Thymus (tissue), 11 donors: ENCODE measurements around the gene PTDSS2. TPM values are rescaled to one million over a fixed set of nuclear protein-coding genes. Genes with fewer than 3 reads are reported as not detected.
"Not testable (repeated sequence)": the region's sequence is repeated elsewhere in the genome, so short reads cannot be mapped to it uniquely, and the experiment has no call there.

Experiments
- DNase-seq, 9 donors: peaks; one replicate each; pipeline ENCODE4 v3.0.0-alpha.2; 2013; ENCODE audit warnings: low spot score in 9 of 9, low read depth in 6 of 9, missing footprints in 1 of 9
- H3K27ac ChIP-seq, 2 donors: one replicate each; pipeline ENCODE4 v1.5.1; 2013; ENCODE audit warnings: control low read depth in 1 of 2, low read depth in 1 of 2, low read length in 1 of 2, mild to moderate bottlenecking in 1 of 2, moderate library complexity in 1 of 2
- H3K27me3 ChIP-seq, 2 donors: one replicate each; pipeline ENCODE4 v1.5.1; 2013; ENCODE audit warnings: low read length in 1 of 2; ENCODE audit not compliant: control insufficient read depth in 2 of 2, insufficient read depth in 1 of 2
- H3K36me3 ChIP-seq, 2 donors: one replicate each; pipeline ENCODE4 v1.5.1; 2013; ENCODE audit warnings: low read length in 1 of 2, mild to moderate bottlenecking in 1 of 2, moderate library complexity in 1 of 2; ENCODE audit not compliant: control insufficient read depth in 2 of 2, insufficient read depth in 2 of 2
- H3K4me1 ChIP-seq, 2 donors: one replicate each; pipeline ENCODE4 v1.5.1; 2013; ENCODE audit warnings: low read length in 2 of 2; ENCODE audit not compliant: control insufficient read depth in 2 of 2, insufficient read depth in 2 of 2
- H3K4me3 ChIP-seq, 2 donors: one replicate each; pipeline ENCODE4 v1.5.1; 2013; ENCODE audit warnings: low read length in 2 of 2, control low read depth in 1 of 2, mild to moderate bottlenecking in 1 of 2
- H3K9me3 ChIP-seq, 2 donors: one replicate each; pipeline ENCODE4 v1.5.1; 2013; ENCODE audit warnings: low read length in 1 of 2, mild to moderate bottlenecking in 1 of 2; ENCODE audit not compliant: control insufficient read depth in 2 of 2, insufficient read depth in 1 of 2
- WGBS: extraction: QIAGEN DNeasy Blood & Tissue Kit; methylation state at CpG from one replicate; pipeline ENCODE4 v1.1.7; 2013; 5-methylcytosine and 5-hydroxymethylcytosine counted together
- polyA plus RNA-seq: library from polyadenylated mRNA; stranded (reverse); fragments of 200-250 nt; gene quantifications from one replicate; pipeline ENCODE4 v1.2.3, GENCODE V29; 2013
- total RNA-seq: library from RNA; stranded (reverse); fragments of 120-200 nt; gene quantifications from one replicate; pipeline ENCODE4 v1.2.4, GENCODE V29; 2013
- donor health status: healthy.

PTDSS2 gene
- total and polyA plus RNA-seq, 2 donors: 12.1 to 24.1 TPM

DNA sequence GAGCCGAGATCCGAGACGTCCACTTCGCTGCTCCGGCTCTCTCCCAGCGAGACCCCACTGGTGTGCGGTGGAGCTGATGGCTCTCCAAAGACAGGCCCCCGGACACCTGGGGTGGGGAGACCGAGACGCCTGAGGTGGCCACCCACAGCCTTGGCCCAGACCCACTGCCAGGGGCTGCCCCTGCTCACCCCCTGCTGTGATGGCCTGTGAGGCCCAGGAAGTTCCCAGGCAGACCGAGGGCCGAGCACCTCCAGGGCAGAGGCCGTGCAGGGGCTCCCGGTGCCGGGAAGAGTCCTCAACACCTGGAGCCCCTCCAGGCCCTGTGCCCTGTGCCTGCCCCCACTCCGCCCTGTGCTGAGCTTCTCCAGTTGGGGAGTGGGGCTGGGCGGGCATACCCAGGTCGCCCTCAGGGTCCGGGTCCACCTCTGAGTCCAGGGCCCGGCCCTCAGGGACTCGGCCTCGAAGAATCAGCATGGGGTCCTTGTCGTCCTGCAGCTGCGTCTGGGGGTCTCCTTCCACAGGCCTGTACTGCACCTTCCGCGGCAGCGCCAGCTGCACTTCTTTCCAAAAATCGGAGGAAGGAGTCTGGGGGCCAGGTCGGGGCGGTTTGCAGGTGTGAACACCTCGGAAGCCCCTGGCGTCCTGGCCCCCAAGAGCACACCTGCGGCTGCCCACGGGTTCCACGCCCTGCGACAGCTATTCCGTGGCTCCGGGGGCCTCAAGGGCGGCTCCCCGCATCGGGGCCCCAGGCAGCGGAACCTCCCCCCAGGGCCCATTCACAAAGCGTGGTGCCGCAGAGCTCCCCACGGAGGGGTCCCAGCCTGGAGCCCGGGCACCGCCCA is 43.9 kb upstream of the PTDSS2 start:
- 86% methylated on average over 47 of the region's 47 CpGs for WGBS
- Histone ChIP-seq H3K4me3 (peak overlapping the region; percentile 30 to 57), H3K27ac (peak overlapping the region; percentile 56 to 58), H3K27me3 (peaks cover 14 to 22% of the 10 kb centered on the region in 2 donors), H3K9me3 (peaks cover 0 to 8% of the 10 kb centered on the region in 2 donors), H3K36me3 (peaks cover 0 to 13% of the 10 kb centered on the region in 2 donors), H3K4me1 (peaks cover 3 to 13% of the 10 kb centered on the region in 2 donors)
- DNase-seq: no peak

DNA sequence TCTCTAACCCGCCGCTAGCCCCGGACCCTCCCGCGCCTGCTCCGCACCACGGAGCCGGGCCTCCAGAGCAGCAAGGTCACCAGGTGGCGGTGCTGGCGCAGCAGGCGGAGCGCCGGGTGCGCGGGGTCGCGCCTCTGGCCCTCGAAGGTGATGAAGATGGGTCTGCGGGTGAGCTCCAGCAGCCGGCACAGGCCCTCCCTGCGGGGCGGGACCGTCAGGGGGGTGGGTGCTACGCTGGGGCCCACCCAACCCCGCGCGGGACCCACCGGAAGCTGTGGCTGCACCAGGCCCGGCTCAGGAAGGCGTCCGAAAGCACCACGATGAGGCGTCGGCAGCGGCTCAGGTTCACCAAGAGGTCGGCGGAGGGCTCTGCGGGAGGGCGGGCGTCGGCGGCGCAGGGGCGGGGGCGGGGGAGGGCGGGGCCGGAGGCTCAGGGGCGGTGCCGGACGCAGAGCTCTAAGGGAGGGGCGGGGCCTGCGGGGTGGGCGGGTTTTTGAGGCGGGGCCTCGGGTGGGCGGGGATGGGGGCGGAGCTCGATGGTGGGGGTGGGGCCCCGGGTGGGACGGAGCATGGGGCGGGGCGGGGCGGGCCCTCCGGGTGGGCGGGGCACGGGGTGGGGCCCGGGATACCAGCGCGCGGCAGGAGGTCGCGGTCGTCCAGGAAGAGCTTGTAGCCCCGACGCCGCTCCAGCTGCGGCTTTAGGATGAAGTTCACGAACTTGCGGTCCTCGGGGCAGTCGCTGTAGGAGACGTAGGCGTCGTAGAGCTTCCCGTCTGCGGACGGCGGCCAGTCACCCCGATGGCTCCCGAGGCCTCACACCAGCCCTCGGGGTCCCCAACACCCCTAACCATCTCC is 43.1 kb upstream of the PTDSS2 start:
- peaks cover 0 to 13% of the 10 kb centered on the region in 2 donors for H3K36me3 ChIP-seq
- peaks cover 0 to 8% of the 10 kb centered on the region in 2 donors for H3K9me3 ChIP-seq
- DNase-seq: peak; percentile 54 to 93 (median 74)
- peak overlapping the region; percentile 30 to 57 for H3K4me3 ChIP-seq
- H3K4me1 ChIP-seq: peaks cover 3 to 13% of the 10 kb centered on the region in 2 donors
- H3K27ac ChIP-seq: peak overlapping the region; percentile 56 to 58
- 6% methylated on average over 89 of the region's 91 CpGs for WGBS
- peaks cover 14 to 22% of the 10 kb centered on the region in 2 donors for H3K27me3 ChIP-seq

GRCh38 chr11:407651-408123 is 42.4 kb upstream of the PTDSS2 start:
- Histone ChIP-seq H3K4me3 (no peak overlapping the region), H3K4me1 (peaks cover 3 to 13% of the 10 kb centered on the region in 2 donors), H3K36me3 (peaks cover 0 to 13% of the 10 kb centered on the region in 2 donors), H3K9me3 (peaks cover 0 to 8% of the 10 kb centered on the region in 2 donors), H3K27me3 (peaks cover 14 to 22% of the 10 kb centered on the region in 2 donors), H3K27ac (peak overlapping the region; percentile 47 to 53)
- 84% methylated on average over 28 of the region's 28 CpGs for WGBS
- DNase-seq: no peak

- Histone ChIP-seq H3K36me3 (peaks cover 0 to 13% of the 10 kb centered on the region in 2 donors), H3K27ac (no peak overlapping the region), H3K27me3 (peaks cover 8 to 16% of the 10 kb centered on the region in 2 donors), H3K4me3 (no peak overlapping the region), H3K4me1 (peaks cover 3 to 18% of the 10 kb centered on the region in 2 donors), H3K9me3 (peaks cover 0 to 3% of the 10 kb centered on the region in 2 donors)
- no peak for DNase-seq
- 96% methylated on average over 15 of the region's 15 CpGs for WGBS
Observed at GRCh38 chr11:408154-409007, 41.7 kb upstream of the PTDSS2 start.

- 97% methylated on average over 7 of the region's 7 CpGs for WGBS
- no peaks in the 10 kb centered on the region for H3K9me3 ChIP-seq
- H3K4me3 ChIP-seq: no peak overlapping the region
- peaks cover 2 to 9% of the 10 kb centered on the region in 2 donors for H3K27me3 ChIP-seq
- DNase-seq: no peak
- peaks cover 0 to 13% of the 10 kb centered on the region in 2 donors for H3K36me3 ChIP-seq
- H3K4me1 ChIP-seq: peaks cover 5 to 19% of the 10 kb centered on the region in 2 donors
- no peak overlapping the region for H3K27ac ChIP-seq
Observed at GRCh38 chr11:409008-409599, 41.0 kb upstream of the PTDSS2 start.

- H3K4me3 ChIP-seq: no peak overlapping the region
- 96% methylated on average over 18 of the region's 18 CpGs for WGBS
- DNase-seq: no peak
- H3K36me3 ChIP-seq: peaks cover 0 to 13% of the 10 kb centered on the region in 2 donors
- H3K4me1 ChIP-seq: peaks cover 5 to 27% of the 10 kb centered on the region in 2 donors
- no peak overlapping the region for H3K27ac ChIP-seq
- H3K27me3 ChIP-seq: peaks cover 0 to 2% of the 10 kb centered on the region in 2 donors
- no peaks in the 10 kb centered on the region for H3K9me3 ChIP-seq
Observed at GRCh38 chr11:409600-410483, 40.2 kb upstream of the PTDSS2 start.

DNA sequence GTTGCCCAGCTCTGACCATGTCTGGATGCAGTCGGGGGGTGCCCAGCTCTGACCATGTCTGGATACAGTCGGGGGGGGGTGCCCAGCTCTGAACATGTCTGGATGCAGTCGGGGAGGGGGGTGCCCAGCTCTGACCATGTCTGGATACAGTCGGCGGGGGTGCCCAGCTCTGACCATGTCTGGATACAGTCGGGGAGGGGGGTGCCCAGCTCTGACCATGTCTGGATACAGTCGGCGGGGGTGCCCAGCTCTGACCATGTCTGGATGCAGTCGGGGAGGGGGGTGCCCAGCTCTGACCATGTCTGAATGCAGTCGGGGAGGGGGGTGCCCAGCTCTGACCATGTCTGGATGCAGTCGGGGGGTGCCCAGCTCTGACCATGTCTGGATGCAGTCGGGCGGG is 39.4 kb upstream of the PTDSS2 start:
- 96% methylated on average over 13 of the region's 13 CpGs for WGBS
- Histone ChIP-seq H3K36me3 (peaks cover 0 to 13% of the 10 kb centered on the region in 2 donors), H3K4me1 (peaks cover 12 to 34% of the 10 kb centered on the region in 2 donors)
- not testable (repeated sequence) for H3K27me3 ChIP-seq, H3K4me3 ChIP-seq, H3K9me3 ChIP-seq, DNase-seq, H3K27ac ChIP-seq
